HepG2 (cell line): ENCODE data around the gene IBA57. TPM values are rescaled to one million over a fixed set of nuclear protein-coding genes. Genes with fewer than 3 reads are reported as not detected.

Source experiments
- ATAC-seq: fragments of 200-7000 bp; cut with Tn5 transposase; 3 replicates; pipeline ENCODE4 v1.9.1; 2020; ENCODE audit warnings: mild to moderate bottlenecking, moderate library complexity
- BruUV-seq: library from RNA; stranded (reverse); fragments of 400-500 nt; replicated peaks from 2 replicates; lab custom pipeline; 2021; lab: Mats Ljungman, UMichigan
- CTCF ChIA-PET: fragments of 300-600 bp; formaldehyde crosslinking; extraction: SDS; loops from one replicate; lab custom pipeline; 2021; ENCODE audit warnings: low total read pairs, inconsistent platforms, low intra/inter-chr PET ratio; lab: Yijun Ruan, JAX
- POLR2A ChIA-PET: fragments of 350-600 bp; sonication (Branson Sonifier 250); formaldehyde crosslinking; loops from one replicate; lab custom pipeline; 2020; ENCODE audit warnings: antibody characterized with exemption, inconsistent platforms; lab: Yijun Ruan, JAX
- DNase-seq: peaks from one replicate; pipeline ENCODE4 v3.0.0-alpha.2; 2015; ENCODE audit warnings: low spot score
- FAIRE-seq: peaks from 3 replicates; lab custom pipeline; 2011; peaks lifted over from hg19 to GRCh38; lab: Jason Lieb, UNC
- H2AFZ ChIP-seq: one replicate; pipeline ENCODE4 v1.6.1; 2011; ENCODE audit warnings: low read length, inconsistent platforms
- H3K27ac ChIP-seq: fragments of 300-600 bp; 3 replicates; pipeline ENCODE4 v1.8.0; 2011; ENCODE audit warnings: mixed run types, mild to moderate bottlenecking, mixed read lengths, low read length, inconsistent platforms; ENCODE audit not compliant: insufficient read depth; ENCODE audit errors: extremely low read length
- H3K27me3 ChIP-seq, 2 experiments: fragments of 200-600 bp in 1 of 2; 2 replicates in 1 of 2; 3 replicates in 1 of 2; pipeline versions ENCODE4 v1.6.0 to v1.8.0; 2011; ENCODE audit warnings: low read length in 2 of 2, mild to moderate bottlenecking in 2 of 2, moderate library complexity in 2 of 2, inconsistent platforms in 1 of 2; ENCODE audit not compliant: insufficient read depth in 2 of 2, control insufficient read depth in 1 of 2
- H3K36me3 ChIP-seq, 2 experiments: fragments of 200-600 bp in 1 of 2; replicated peaks in 1 of 2; 2 replicates in 1 of 2; 3 replicates in 1 of 2; pipeline versions ENCODE4 v1.5.1 to v1.8.0; 2011; ENCODE audit warnings: low read length in 2 of 2, inconsistent platforms in 1 of 2; ENCODE audit not compliant: insufficient read depth in 2 of 2, control insufficient read depth in 1 of 2
- H3K4me1 ChIP-seq: 2 replicates; pipeline ENCODE4 v1.5.1; 2012; ENCODE audit warnings: low read length, inconsistent platforms; ENCODE audit not compliant: insufficient read depth
- H3K4me2 ChIP-seq: 2 replicates; pipeline ENCODE4 v1.6.0; 2011; ENCODE audit warnings: low read depth, low read length, inconsistent platforms
- H3K4me3 ChIP-seq, 3 experiments: fragments of 200-600 bp in 1 of 3; sonication (generic), shearing (Covaris generic) in 1 of 3; replicated peaks in 1 of 3; 2 replicates each; pipeline ENCODE4 v1.5.1; 2011 to 2016; ENCODE audit warnings: low read length in 3 of 3, inconsistent platforms in 2 of 3, low read depth in 2 of 3, mild to moderate bottlenecking in 2 of 3, control low read depth in 1 of 3, mixed read lengths in 1 of 3; ENCODE audit not compliant: insufficient read depth in 1 of 3
- H3K79me2 ChIP-seq: one replicate; pipeline ENCODE4 v1.6.1; 2011; ENCODE audit warnings: low read length, inconsistent platforms; ENCODE audit not compliant: insufficient read depth
- H3K9ac ChIP-seq: 2 replicates; pipeline ENCODE4 v1.6.0; 2011; ENCODE audit warnings: mild to moderate bottlenecking, low read depth, low read length, inconsistent platforms; ENCODE audit not compliant: insufficient read depth
- H3K9me3 ChIP-seq: 2 replicates; pipeline ENCODE4 v1.5.1; 2012; ENCODE audit warnings: mild to moderate bottlenecking, low read length
- H4K20me1 ChIP-seq: 2 replicates; pipeline ENCODE4 v1.6.0; 2011; ENCODE audit warnings: inconsistent platforms, mild to moderate bottlenecking, low read length, moderate library complexity; ENCODE audit not compliant: insufficient read depth
- BRCA1 ChIP-seq: sonication (generic); formaldehyde crosslinking; IDR thresholded peaks from 2 replicates; pipeline ENCODE4 v1.4.0; 2020; ENCODE audit warnings: missing genetic modification reagents
- FOSL2 ChIP-seq: sonication (generic); formaldehyde crosslinking; IDR thresholded peaks from 2 replicates; pipeline ENCODE4 v1.4.0; 2020; ENCODE audit warnings: missing genetic modification reagents
- JUNB ChIP-seq: sonication (generic); formaldehyde crosslinking; IDR thresholded peaks from 2 replicates; pipeline ENCODE4 v1.8.0; 2022; ENCODE audit warnings: missing genetic modification reagents, mild to moderate bottlenecking, borderline replicate concordance
- LBX2 ChIP-seq: sonication (generic); formaldehyde crosslinking; IDR thresholded peaks from 2 replicates; pipeline ENCODE4 v1.5.0; 2020; ENCODE audit warnings: missing genetic modification reagents, mild to moderate bottlenecking, borderline replicate concordance
- TFE3 ChIP-seq: IDR thresholded peaks from 2 replicates; pipeline ENCODE4 v1.6.1; 2016
- ZBTB7A ChIP-seq: sonication (generic); formaldehyde crosslinking; IDR thresholded peaks from 2 replicates; pipeline ENCODE4 v1.8.0; 2022; ENCODE audit warnings: mild to moderate bottlenecking, missing genetic modification reagents
- ZFP36 ChIP-seq: fragments of 150-350 bp; IDR thresholded peaks from 2 replicates; pipeline ENCODE4 v1.6.1; 2018; ENCODE audit warnings: borderline replicate concordance, low read length, low read depth; ENCODE audit not compliant: partially characterized antibody
- ZNF224 ChIP-seq: sonication (generic); formaldehyde crosslinking; IDR thresholded peaks from 2 replicates; pipeline ENCODE4 v1.5.0; 2020; ENCODE audit warnings: mild to moderate bottlenecking, missing genetic modification reagents
- ZNF672 ChIP-seq: sonication (generic); formaldehyde crosslinking; IDR thresholded peaks from 2 replicates; pipeline ENCODE4 v1.8.1; 2022; ENCODE audit warnings: missing genetic modification reagents
- WGBS: methylation state at CpG from one replicate; pipeline ENCODE4 v1.1.6; 2017; ENCODE audit warnings: low lambda C conversion rate; 5-methylcytosine and 5-hydroxymethylcytosine counted together
- in situ Hi-C: cut with HindIII; loops from 2 replicates; pipeline ENCODE4 v1.10.0; 2017; ENCODE audit warnings: low pct_unique_long_range_greater_than_20kb; ENCODE audit not compliant: extremely low pct_ligation_motif_present
- intact Hi-C: fragments of 100-400 bp; cut with micrococcal nuclease; formaldehyde crosslinking; loops from one replicate; pipeline ENCODE4 v1.10.0; 2022; ENCODE audit not compliant: unreplicated experiment
- polyA plus RNA-seq, 8 experiments: library from polyadenylated mRNA; depleted of rRNA in 3 of 8; stranded (reverse) in 7 of 8; unstranded in 1 of 8; fragments of >200 nt; fragmentation: Illumina TruSeq in 4 of 8; extraction: Trizol in 4 of 8; gene quantifications; 2 replicates each; pipeline versions ENCODE4 v1.2.1 to v1.2.3, GENCODE V29; 2011 to 2016; ENCODE audit warnings: low read depth in 4 of 8, missing spikeins in 1 of 8, mixed read lengths in 1 of 8; ENCODE audit not compliant: insufficient read depth in 1 of 8
- total RNA-seq, 5 experiments: library from RNA; depleted of rRNA; stranded (reverse); fragments of >200 nt; fragmentation: Illumina TruSeq; extraction: Trizol; gene quantifications; 2 replicates each; pipeline ENCODE4 v1.2.3, GENCODE V29; 2016; ENCODE audit warnings: low read depth in 1 of 5

Gene IBA57
- total and polyA plus RNA-seq, 2 of the 13 experiments (the other 11 are each of a cell fraction or from before 2014, with no cell fraction given): 2.3 to 10.2 TPM

DNA sequence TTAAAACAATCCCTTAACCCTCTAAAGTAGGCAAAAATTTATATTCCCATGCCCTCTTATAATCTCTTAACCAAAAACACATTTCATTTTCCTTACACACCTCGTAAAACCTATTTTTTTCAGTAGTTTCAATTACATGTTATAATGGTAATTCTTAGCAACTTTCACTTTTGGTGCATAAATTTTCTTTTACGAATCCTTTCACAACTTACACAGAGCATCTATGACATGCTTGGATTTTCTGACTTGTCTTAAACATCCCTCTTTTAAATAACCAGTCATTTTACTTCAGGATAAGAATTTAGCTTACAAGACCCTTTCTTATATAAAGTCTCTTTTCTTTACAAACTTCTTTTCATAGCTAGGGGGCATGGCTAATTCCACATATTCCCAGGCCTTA is 47.6 kb upstream of the IBA57 start:
- H3K4me1 ChIP-seq: peaks cover 24% of the 10 kb centered on the region
- no peaks in the 10 kb centered on the region for H3K79me2 ChIP-seq
- no peaks in the 10 kb centered on the region for H3K27me3 ChIP-seq
- no peak overlapping the region for H3K9ac ChIP-seq
- in situ Hi-C loops: no loop called here
- WGBS: 54% methylated on average over 2 of the region's 2 CpGs
- POLR2A ChIA-PET: no interaction called here
- peaks cover 21% of the 10 kb centered on the region for H3K9me3 ChIP-seq
- H3K4me2 ChIP-seq: no peak overlapping the region
- TF ChIP-seq ZBTB7A (CRISPR knock-in tag) (no peak), ZNF672 (no peak), LBX2 (no peak), BRCA1 (CRISPR knock-in tag) (no peak), TFE3 (CRISPR knock-in tag) (no peak), FOSL2 (CRISPR knock-in tag) (no peak), ZNF224 (CRISPR knock-in tag) (no peak), JUNB (CRISPR knock-in tag) (no peak), ZFP36 (peak; percentile 76)
- TF ChIP-seq, all 625 proteins: peak for 1
- H4K20me1 ChIP-seq: no peaks in the 10 kb centered on the region
- no peak overlapping the region for H3K27ac ChIP-seq
- H3K4me3 ChIP-seq: no peak overlapping the region
- CTCF ChIA-PET: no interaction called here
- no peak overlapping the region for H2AFZ ChIP-seq
- DNase-seq (no peak), ATAC-seq (no peak), FAIRE-seq (no peak)
- no peaks in the 10 kb centered on the region for H3K36me3 ChIP-seq
- BruUV-seq: no TSS peak
- intact Hi-C loops: no loop called here
